Stimulated activated CD8-positive, alpha-beta memory T cell treated with anti-CD3 and anti-CD28 coated beads, Interleukin-15, amount 100 ng/mL, for 48 hours (primary cell): Measurements from ENCODE around the gene PSMG4.

Experiments used
- DNase-seq, 2 donors: peaks; one replicate each; pipeline ENCODE4 v3.0.0-alpha.2; 2020; ENCODE audit warnings: low read depth in 2 of 2

The PSMG4 gene

GRCh38 chr6:3309391-3310050, 50.8 kb downstream of the PSMG4 start:
- DNase-seq, result no peak

GRCh38 chr6:3310051-3310448, 51.3 kb downstream of the PSMG4 start:
- DNase-seq, result no peak

- DNase-seq, result no peak
Observed at GRCh38 chr6:3310703-3311102, 52.0 kb downstream of the PSMG4 start.

GRCh38 chr6:3311826-3312225, 53.1 kb downstream of the PSMG4 start:
- DNase-seq, result no peak

GRCh38 chr6:3312604-3313231, 54.0 kb downstream of the PSMG4 start:
- no peak for DNase-seq

- DNase-seq, result no peak
Observed at GRCh38 chr6:3314176-3314575, 55.4 kb downstream of the PSMG4 start.

- no peak for DNase-seq
Observed at GRCh38 chr6:3314621-3315467, 56.1 kb downstream of the PSMG4 start.

- no peak for DNase-seq
Observed at GRCh38 chr6:3315841-3316240, 57.1 kb downstream of the PSMG4 start.

- no peak for DNase-seq
Observed at GRCh38 chr6:3316331-3316730, 57.6 kb downstream of the PSMG4 start.

- no peak for DNase-seq
Observed at GRCh38 chr6:3316818-3317217, 58.1 kb downstream of the PSMG4 start.
